Measurements from ENCODE around the gene ZBTB47. TPM values are rescaled to one million over a fixed set of nuclear protein-coding genes. Genes with fewer than 3 reads are reported as not detected.

The ZBTB47 gene
- total RNA-seq: 28.6 and 29.6 TPM in 2 replicates

GRCh38 chr3:42653560-42654330 is at the start of gene ZBTB47:
ZBTB47 (plus strand) TSS chr3:42653697; CDS start chr3:42658356, 4,659 bp downstream.

GRCh38 chr3:42685363-42685881 is 31.9 kb downstream of the ZBTB47 start, which contains the start of gene KLHL40:
KLHL40 (plus strand) TSS chr3:42685537; CDS start chr3:42685619, 82 bp downstream.

GRCh38 chr3:42702066-42702951 is 48.8 kb downstream of the ZBTB47 start, which contains the start of gene HHATL:
HHATL (minus strand) TSS chr3:42702798; CDS start chr3:42700826, 1,972 bp downstream.

Other genes with a start within 250 kb of the ZBTB47 start
- 0.19 TPM in 1 of 2 replicates, not detected in the other for gene LYZL4, start 243.1 kb upstream of the ZBTB47 start, total RNA-seq
- gene VIPR1, start 151.1 kb upstream of the ZBTB47 start, total RNA-seq: 7.7 and 22.8 TPM in 2 replicates
- 69.2 and 75.0 TPM in 2 replicates for gene SEC22C, start 71.7 kb upstream of the ZBTB47 start, total RNA-seq
- gene SS18L2, start 62.8 kb upstream of the ZBTB47 start, total RNA-seq: 16.1 and 39.9 TPM in 2 replicates
- gene NKTR, start 53.0 kb upstream of the ZBTB47 start, total RNA-seq: 33.5 and 52.4 TPM in 2 replicates
- gene KLHL40, start 31.8 kb downstream of the ZBTB47 start, total RNA-seq: not detected in 2 replicates
- gene HHATL, start 49.1 kb downstream of the ZBTB47 start, total RNA-seq: not detected in 2 replicates
- 0.19 TPM in 1 of 2 replicates, not detected in the other for gene CCDC13, start 119.6 kb downstream of the ZBTB47 start, total RNA-seq
- 160 and 208 TPM in 2 replicates for gene HIGD1A, start 150.8 kb downstream of the ZBTB47 start, total RNA-seq
- under 0.01 TPM in 1 of 2 replicates, not detected in the other for gene ACKR2, start 155.7 kb downstream of the ZBTB47 start, total RNA-seq
- not detected in 2 replicates for gene CYP8B1, start 222.2 kb downstream of the ZBTB47 start, total RNA-seq